GM23248 (cell line): ENCODE measurements around the gene SH2D1B.

Experiments used
- EZH2 ChIP-seq: fragments of 200-600 bp; sonication (generic); IDR thresholded peaks from 2 replicates; pipeline ENCODE4 v1.6.1; 2018; ENCODE audit warnings: antibody characterized with exemption, mild to moderate bottlenecking; ENCODE audit not compliant: insufficient read depth, poor library complexity, severe bottlenecking
- EZH2phosphoT487 ChIP-seq: fragments of 200-600 bp; sonication (generic); IDR thresholded peaks from 2 replicates; pipeline ENCODE4 v1.6.1; 2018; ENCODE audit warnings: antibody characterized with exemption, moderate library complexity, mild to moderate bottlenecking, low read depth; ENCODE audit not compliant: insufficient read depth

DNA sequence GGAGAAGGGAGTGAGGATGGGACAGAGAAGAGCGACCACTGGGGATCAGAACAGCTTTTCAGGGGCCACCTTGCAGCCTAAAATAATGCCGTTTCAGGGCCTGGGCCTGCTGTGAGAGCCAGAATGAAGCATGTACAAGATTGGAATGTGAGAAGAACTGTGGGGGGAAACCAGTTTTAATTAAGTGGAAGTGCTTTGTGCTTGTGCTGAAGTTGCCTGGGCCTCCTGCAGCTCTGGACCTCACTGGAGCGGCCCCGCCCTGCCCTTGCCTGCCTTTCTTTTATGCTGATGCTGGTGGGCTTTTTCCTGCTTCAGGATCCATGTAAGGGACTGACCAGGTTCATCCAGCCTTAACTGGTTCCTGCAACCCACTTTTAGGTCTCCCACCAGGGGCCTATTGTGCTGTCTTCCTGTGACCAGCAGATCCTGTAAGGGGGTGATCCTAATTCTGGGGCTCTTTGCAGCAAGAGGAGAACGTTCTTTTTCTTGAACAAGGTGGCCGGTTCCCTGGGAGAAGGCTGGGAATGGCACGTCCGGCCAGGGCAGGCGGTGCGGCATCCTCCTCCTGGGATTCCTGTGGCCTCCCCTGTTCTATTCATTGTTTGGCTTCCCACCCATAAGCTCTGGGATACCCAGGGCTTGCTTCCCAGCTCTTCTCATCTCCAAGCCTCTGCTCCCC lies 27.2 kb downstream of the SH2D1B start:
- TF ChIP-seq EZH2 (no peak), EZH2phosphoT487 (no peak)
